ENCODE measurements around the gene ATP2B3. TPM values are rescaled to one million over a fixed set of nuclear protein-coding genes. Genes with fewer than 3 reads are reported as not detected.

The ATP2B3 gene
- total and polyA plus RNA-seq, 9 of the 15 experiments (the other 6 are each of a cell fraction or from before 2014, with no cell fraction given): 0.04 TPM; not detected in 8

GRCh38 chrX:153621949-153622598 is 104.6 kb downstream of the ATP2B3 start (continued):
- TF ChIP-seq ZNF512 (tag; IDR thresholded peaks at IDR 0.05) (no peak), ZNF239 (CRISPR knock-in tag; IDR thresholded peaks at IDR 0.05) (no peak), TARDBP (IDR thresholded peaks at IDR 0.05) (no peak), HDAC8 (tag; IDR thresholded peaks at IDR 0.05) (no peak), GMEB1 (CRISPR knock-in tag; IDR thresholded peaks at IDR 0.05) (no peak), SRSF7 (optimal IDR thresholded peaks at IDR 0.05; ENCODE audit: low read depth, low read length) (no peak), MTA1 (IDR thresholded peaks at IDR 0.05; ENCODE audit: borderline replicate concordance) (no peak)

Measured in K562 (cell line).